IPS-NIHi7 (cell line): Measurements from ENCODE around the gene C11orf52.

Source experiments
- DNase-seq: peaks from one replicate; pipeline ENCODE4 v3.0.0; 2012; ENCODE audit warnings: mixed read lengths; ENCODE audit errors: extremely low spot score

C11orf52 gene

GRCh38 chr11:111976119-111976766 is 57.5 kb downstream of the C11orf52 start:
- DNase-seq = no peak
